ENCODE results near the gene TIGD1.

The TIGD1 gene

GRCh38 chr2:232521959-232522622 lies 28.3 kb downstream of the TIGD1 start:
- DNase-seq: no peak

DNA sequence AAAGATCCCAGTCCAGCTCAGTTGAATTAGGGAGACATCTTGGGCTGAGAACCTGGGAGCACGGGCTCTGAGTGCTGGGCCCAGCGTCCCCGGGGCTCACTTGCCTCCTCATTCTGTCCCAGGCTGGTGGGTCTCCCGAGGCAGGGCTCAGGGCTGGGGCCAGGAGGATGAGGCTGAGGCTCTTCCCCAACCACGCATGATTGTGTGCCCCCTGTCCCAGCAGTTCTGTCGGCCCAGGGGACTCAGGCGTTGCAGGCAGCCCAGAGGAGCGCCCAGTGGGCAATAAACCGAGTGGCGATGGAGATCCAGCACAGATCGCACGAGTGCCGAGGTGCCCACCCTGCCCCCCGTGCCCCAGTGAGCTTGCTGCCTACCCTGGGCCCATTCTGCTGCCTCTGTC lies 29.3 kb downstream of the TIGD1 start:
- no peak for DNase-seq

DNA sequence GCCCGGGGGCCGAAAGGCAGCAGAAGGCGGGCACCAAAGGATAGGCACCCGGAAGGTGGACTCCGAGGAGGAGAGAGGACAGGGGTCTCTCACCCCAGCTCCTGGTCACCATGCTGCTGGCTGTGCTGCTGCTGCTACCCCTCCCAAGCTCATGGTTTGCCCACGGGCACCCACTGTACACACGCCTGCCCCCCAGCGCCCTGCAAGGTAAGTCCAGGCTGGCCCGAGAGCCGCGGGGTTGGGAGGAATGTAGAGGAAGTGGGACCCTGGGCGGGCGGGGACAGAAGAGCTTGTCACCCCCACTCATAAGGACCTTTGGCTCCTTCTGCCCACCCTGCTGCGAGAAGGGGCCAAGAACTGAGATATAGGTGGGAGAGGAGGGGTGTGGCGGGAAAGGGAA lies 29.9 kb downstream of the TIGD1 start:
- DNase-seq: no peak

DNA sequence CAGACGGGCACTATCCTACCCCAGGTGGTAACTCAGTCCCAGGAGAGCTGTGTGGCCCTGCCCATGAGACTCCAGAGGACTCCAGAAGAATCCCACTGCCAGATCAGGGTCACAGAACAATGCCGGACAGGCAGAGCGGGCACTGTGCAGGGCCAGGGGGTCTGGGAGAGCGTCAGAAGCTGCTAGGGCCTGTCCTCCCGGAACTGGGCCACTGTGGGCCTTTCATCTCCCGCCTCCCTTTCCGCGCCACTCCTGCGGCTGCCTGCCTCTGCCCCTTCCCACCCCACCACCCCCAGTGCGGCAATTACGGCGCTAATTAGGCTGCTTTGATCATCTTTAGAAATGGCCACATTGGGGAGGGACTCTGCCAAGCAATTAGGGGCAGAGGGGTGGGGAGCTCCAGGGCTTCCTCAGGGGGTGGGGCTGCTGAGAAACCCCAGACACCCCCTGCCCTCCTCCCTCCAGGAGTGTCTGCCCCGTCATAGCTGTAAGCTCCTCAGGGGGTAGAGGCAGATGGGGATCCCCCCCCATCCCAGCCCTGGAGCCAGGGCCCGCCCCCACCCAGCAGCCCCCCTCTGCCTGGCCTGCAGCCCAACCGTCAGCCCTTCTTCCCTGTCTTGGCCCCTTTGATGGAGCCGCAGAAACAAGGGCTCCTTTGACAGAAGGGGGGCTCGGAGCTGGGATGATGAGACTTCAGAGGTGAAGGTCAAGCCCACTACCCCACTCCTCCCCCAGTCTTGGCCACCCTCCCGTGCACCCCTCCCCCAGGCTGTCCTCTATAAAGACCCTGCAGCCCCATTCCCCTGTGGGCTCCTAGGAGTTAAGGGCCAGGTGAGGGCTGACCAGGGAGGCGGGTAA lies 30.5 kb downstream of the TIGD1 start, which contains the start of gene PRSS56:
PRSS56 (plus strand) TSS at position 808 of the 858 bp plus-strand sequence. CDS start 211 bp downstream, outside the sequence.
- no peak for DNase-seq

DNA sequence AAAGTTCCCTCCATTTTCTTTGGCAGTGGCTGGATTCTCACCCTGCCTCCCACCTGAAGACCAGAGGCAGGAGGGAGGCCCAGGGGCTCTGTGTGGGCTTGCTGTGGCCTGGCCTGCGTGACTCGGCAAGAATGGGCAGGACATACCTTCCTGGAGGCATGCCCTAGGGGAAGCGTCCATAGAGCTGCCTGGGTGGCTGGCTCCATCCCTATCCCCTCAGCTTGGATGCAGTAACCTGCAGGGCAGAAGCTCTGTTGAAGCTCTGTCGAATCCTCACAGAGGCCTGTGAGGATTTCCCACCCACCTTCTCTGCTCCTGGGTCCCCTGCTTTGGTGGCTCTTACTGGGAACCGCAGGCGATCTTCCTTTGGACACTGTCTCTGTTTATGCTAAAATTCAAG lies 31.5 kb downstream of the TIGD1 start:
- DNase-seq: no peak

DNA sequence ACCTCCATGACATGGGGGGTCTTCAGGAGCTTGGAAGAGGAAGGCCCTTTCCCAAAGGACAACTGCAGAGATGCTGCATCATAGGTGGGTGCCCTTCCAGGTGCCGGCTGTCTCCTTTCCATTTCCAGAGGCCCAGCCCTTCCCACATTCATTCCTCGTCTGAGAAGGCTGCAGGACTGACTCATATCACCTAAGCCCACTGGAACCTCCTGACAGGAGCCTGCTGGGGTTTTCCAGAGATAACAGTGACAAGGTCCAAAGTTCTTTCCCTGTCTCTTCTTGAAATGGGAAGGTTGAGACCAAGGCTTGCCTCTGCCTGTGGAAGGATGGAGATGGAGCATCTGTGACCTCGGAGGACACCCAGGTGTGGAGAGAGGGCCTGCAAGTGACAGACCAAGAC lies 33.8 kb downstream of the TIGD1 start:
- DNase-seq: no peak

- no peak for DNase-seq
These were observed 34.7 kb downstream of the TIGD1 start for GRCh38 chr2:232515639-232516038.

DNA sequence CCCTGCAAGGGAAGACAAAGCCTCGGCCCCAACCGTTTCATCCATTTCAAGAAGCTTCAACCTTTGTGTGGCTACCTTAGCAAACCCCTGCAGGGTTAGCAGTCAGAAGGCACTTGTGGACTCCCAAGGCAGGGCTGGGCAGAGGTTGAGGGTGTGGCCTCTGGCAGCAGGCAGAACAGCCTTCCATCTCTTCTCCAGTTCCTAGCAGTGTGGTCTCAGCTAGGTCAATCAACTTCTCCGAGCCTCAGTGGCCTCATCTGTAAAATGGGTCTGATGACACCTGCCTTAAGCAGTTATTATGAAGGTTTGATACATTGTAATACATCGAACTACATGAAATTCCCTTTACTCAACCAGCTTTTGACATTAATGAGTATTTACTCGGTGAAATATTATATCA lies 37.0 kb downstream of the TIGD1 start:
- no peak for DNase-seq

GRCh38 chr2:232512602-232513001 lies 37.8 kb downstream of the TIGD1 start:
- no peak for DNase-seq

DNA sequence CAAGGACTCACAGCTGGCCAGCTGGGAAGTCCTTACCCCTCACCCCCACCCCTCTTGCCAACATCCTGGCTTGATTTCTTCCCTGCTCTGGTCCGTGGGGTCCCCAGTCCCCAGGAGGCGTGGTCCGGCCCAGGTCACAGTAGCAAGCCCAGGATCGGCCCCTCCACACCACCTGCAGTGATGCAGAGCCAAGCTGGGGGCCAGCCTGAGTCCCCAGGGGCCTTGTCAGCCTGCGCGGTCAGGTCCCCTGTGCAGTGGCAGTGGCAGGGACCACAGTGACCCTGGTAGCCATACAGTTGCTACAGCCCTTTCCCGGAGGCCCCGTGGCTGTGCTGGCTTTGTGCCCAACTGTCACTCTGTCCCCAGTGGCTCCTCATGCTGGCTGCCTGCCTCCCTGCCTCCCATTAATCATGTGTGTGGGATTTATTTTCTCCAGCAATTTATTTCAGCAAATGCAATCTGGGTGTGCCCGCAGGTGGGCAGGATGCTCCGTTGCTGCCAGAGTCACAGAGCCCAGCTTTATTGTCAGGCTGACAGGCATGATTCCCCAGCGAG lies 38.9 kb downstream of the TIGD1 start:
- no peak for DNase-seq

DNA sequence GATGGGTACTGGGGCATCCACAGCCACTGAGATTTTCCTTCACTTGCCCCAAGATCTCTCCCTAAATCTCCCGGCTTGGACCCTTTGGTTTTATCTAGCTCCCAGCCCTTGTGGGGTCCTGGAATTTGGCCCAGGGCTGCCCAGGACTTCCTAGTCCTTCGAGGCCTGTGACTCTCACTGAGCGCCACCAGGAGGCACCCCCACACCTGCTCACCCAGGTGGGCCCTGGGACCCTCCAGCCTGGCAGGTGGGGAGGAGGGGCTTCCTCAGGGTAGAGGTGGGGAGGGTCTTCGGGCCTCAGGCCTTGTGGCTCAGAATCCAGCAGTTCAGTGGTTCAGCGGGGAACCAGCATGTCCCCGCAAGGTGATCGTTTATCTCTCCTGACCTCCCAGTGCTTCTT lies 42.1 kb downstream of the TIGD1 start:
- DNase-seq: no peak

- no peak for DNase-seq
These were observed 43.6 kb downstream of the TIGD1 start for GRCh38 chr2:232506709-232507108.

DNA sequence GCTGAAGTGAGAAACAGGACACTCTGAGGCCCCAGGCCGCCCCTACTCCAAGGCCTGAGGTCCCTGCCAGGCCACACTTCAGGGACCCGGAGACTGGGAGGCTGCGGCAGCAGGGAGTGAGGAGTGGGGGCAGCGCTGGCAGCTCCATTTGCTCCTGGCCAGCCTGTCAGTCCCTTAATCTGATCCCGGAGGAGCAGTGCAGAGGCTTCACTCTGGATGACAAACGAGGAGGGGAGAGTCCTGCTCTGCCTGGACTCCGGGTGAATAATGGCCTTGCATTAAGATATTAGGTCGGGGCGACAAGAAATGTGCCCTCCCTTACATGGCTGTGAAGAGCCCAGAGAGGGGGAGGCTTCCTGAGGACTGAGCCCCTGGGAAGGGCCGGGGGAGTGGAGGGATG lies 44.5 kb downstream of the TIGD1 start:
- no peak for DNase-seq

DNA sequence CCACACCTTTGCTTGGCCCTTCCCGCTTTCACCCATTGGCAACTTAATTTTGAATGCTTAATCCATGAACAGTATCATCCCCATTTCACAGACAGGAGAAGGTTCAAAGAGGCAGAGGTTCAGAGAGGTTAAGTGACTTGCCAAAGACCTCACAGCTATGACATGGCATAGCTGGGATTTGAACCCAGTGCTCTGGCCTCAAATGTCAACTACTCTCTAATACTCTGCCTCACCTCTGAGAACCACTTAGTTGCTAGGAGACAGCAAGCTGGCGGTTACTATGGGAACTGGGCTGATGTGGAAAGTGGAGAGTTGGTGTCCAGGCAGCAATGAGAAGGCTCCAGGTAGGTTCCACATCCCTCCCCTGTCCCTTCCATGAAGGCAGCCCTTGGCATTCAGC lies 45.9 kb downstream of the TIGD1 start:
- no peak for DNase-seq

- DNase-seq: no peak
These were observed 46.5 kb downstream of the TIGD1 start for GRCh38 chr2:232503809-232504323.

DNA sequence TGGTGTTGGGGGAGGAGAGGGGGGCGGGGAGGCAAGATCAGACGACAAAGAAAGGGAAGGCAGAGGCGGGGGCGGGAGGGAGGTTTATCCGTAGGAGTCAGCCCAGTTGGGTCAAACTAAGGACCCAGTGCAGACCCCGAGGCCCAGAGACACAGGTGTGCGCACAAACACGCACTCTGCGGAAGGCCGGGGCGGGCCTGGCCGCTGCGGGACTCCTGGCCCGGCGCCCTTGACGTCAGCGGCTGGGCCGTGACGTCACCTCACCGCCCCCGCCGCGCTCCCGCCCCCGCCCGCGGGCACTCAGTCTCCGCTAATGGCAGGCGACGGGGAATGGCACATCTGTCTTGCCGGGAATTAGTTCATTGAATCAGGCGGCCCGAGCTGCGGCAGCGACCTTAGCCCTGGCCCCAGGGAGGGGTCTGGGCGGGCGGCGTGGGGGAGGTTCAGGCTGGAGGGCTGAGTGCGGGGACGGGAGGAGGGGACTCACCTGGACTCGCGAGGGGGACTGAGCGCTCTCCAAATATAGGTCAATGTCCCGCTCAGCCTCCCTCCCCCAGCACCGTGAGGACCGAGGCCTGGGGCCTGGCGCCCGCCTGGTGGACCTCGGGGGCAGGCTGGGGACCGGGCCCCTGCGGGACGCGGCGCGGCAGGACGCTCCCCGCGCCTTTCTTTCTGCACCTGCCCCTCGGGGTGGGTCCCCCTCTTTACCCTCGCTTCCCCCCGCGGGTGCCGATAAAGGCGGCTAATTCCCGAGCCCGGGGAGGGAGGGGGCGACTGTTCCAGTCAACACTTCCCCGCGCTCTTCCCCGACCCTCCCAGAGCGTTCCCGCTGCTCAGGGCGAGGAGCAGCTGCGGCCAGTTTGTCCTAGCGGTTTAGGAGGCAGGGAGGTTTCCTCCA lies 47.2 kb downstream of the TIGD1 start:
- no peak for DNase-seq

DNA sequence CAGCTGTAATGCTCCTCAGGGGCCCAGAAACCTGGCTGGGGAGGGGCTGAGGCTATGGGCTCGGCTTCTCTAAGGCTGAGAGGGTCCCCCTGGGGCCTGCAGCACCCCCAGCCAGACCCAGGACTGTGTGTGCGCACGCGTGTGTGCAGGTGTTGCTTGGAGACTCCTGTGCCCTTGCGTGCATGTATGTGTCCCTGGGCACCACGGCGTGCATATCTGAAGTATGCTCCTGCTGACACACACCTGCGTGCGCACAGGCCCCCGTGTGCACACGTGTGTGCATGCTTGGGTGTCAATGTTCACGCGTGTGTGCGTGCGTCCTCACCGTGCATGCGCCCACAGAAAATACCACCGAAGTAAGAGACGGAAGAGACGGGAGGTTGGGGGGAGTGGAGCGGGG lies 47.8 kb downstream of the TIGD1 start:
- no peak for DNase-seq

DNA sequence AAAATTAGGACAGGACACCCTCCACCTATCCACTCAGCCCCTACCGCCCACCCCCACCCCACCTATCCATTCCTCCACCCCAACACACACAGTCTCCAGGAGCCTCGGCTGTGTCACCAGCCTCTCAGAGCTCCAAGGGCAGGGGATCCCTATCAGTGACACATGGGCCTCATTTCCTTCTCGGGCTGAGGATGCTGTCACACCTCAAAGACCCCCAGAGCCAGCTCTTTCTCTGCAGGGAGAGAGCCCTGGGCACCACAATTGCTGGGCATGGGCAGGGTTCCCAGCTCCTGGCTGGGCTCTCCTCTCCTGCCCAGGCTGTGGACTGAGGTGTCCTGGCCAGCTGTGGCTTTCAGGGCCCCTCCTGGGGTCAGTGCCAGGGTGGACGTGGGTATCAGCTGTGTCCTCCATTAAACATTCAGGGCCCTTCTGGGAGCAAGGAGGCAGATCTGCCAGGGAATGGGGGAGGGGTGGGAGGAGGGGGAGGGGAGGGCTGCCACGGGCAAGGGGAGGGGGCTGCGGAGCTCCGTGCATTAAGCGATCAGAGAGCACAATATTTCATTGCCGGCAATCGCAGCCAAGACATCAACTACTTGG lies 48.5 kb downstream of the TIGD1 start:
- DNase-seq: no peak

- no peak for DNase-seq
These were observed 49.0 kb downstream of the TIGD1 start for GRCh38 chr2:232501331-232501771.

DNA sequence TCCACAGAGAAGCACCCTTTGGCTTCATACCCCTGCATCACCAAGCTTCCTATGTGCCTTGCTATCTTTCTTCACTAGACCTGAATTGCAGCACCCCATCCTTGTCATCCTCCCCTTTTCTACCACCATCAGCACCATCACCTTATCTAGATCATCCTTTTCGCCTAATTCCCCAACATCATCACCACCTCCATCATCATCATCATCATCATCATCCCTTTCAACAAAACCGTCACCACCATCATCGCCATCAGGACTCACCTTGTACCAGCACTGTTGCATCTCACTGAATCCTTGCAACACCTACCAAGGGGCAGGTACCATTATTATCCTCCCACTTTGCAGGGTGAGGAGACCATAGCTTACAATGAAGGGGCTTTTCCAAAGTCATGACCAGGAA lies 51.9 kb downstream of the TIGD1 start:
- no peak for DNase-seq
